CD14-positive monocyte (primary cell): ENCODE results near the gene CLSTN3. TPM values are rescaled to one million over a fixed set of nuclear protein-coding genes. Genes with fewer than 3 reads are reported as not detected.

Source experiments
- DNase-seq, 3 donors: peaks; one replicate each; pipeline ENCODE4 v3.0.0-alpha.2; 2011 to 2022
- H2AFZ ChIP-seq: 2 replicates; pipeline ENCODE4 v1.6.0; 2012; ENCODE audit warnings: mild to moderate bottlenecking, low read depth, low read length, inconsistent platforms; ENCODE audit not compliant: insufficient read depth, poor library complexity, severe bottlenecking
- H3K27ac ChIP-seq, 2 donors: 1 replicate in 1 of 2; 2 replicates in 1 of 2; pipeline ENCODE4 v1.5.1; 2012 to 2013; ENCODE audit warnings: low read length in 2 of 2, control low read depth in 1 of 2, inconsistent platforms in 1 of 2, low read depth in 1 of 2, mild to moderate bottlenecking in 1 of 2
- H3K27me3 ChIP-seq, 2 donors: one replicate each; pipeline versions ENCODE4 v1.6.0 to v1.6.1; 2011 to 2013; ENCODE audit warnings: low read length in 2 of 2; ENCODE audit not compliant: control insufficient read depth in 2 of 2, insufficient read depth in 2 of 2
- H3K36me3 ChIP-seq, 2 donors: replicated peaks in 1 of 2; 1 replicate in 1 of 2; 2 replicates in 1 of 2; pipeline versions ENCODE4 v1.5.1 to v1.6.1; 2012 to 2013; ENCODE audit warnings: low read length in 2 of 2, control low read depth in 1 of 2, inconsistent platforms in 1 of 2, mild to moderate bottlenecking in 1 of 2; ENCODE audit not compliant: insufficient read depth in 2 of 2, control insufficient read depth in 1 of 2
- H3K4me1 ChIP-seq, 2 donors: 1 replicate in 1 of 2; 2 replicates in 1 of 2; pipeline versions ENCODE4 v1.5.1 to v1.6.1; 2012 to 2013; ENCODE audit warnings: low read length in 2 of 2, control low read depth in 1 of 2, inconsistent platforms in 1 of 2, mild to moderate bottlenecking in 1 of 2, moderate library complexity in 1 of 2; ENCODE audit not compliant: insufficient read depth in 2 of 2, control insufficient read depth in 1 of 2
- H3K4me2 ChIP-seq: replicated peaks from 2 replicates; pipeline ENCODE3; 2012; ENCODE audit warnings: low read length, moderate library complexity, mild to moderate bottlenecking; ENCODE audit not compliant: poor library complexity, severe bottlenecking; ENCODE audit errors: extremely low read depth
- H3K4me3 ChIP-seq, 3 experiments: fragments of 200-600 bp in 1 of 3; sonication (generic) in 1 of 3; replicated peaks in 1 of 3; 1 replicate in 2 of 3; 2 replicates in 1 of 3; pipeline ENCODE4 v1.5.1; 2011 to 2013; ENCODE audit warnings: low read length in 3 of 3, mild to moderate bottlenecking in 3 of 3, control low read depth in 2 of 3, low read depth in 2 of 3, inconsistent platforms in 1 of 3, moderate library complexity in 1 of 3
- H3K79me2 ChIP-seq: 2 replicates; pipeline ENCODE4 v1.6.0; 2012; ENCODE audit warnings: mild to moderate bottlenecking, control low read depth, inconsistent platforms, low read length, moderate library complexity; ENCODE audit not compliant: insufficient read depth
- H3K9ac ChIP-seq: 2 replicates; pipeline ENCODE4 v1.6.0; 2017; ENCODE audit warnings: low read length, mild to moderate bottlenecking; ENCODE audit not compliant: insufficient read depth, poor library complexity, severe bottlenecking
- H3K9me3 ChIP-seq, 2 donors: replicated peaks in 1 of 2; 1 replicate in 1 of 2; 2 replicates in 1 of 2; pipeline versions ENCODE4 v1.5.1 to v1.6.1; 2012 to 2013; ENCODE audit warnings: low read length in 2 of 2, control low read depth in 1 of 2; ENCODE audit not compliant: control insufficient read depth in 1 of 2, insufficient read depth in 1 of 2
- H4K20me1 ChIP-seq: 2 replicates; pipeline ENCODE4 v1.6.0; 2012; ENCODE audit warnings: mild to moderate bottlenecking, low read length, control low read depth, moderate library complexity; ENCODE audit not compliant: insufficient read depth
- H3K27ac Mint-ChIP-seq, 7 donors: one replicate each; pipeline ENCODE4 v1.8.0; 2020; ENCODE audit warnings: mild to moderate bottlenecking in 7 of 7, mixed read lengths in 7 of 7, moderate library complexity in 6 of 7, inconsistent platforms in 2 of 7
- H3K27me3 Mint-ChIP-seq, 3 donors: one replicate each; pipeline ENCODE4 v1.8.0; 2021 to 2022; ENCODE audit warnings: low read depth in 3 of 3, mild to moderate bottlenecking in 3 of 3, mixed read lengths in 3 of 3, moderate library complexity in 3 of 3, inconsistent platforms in 1 of 3
- H3K36me3 Mint-ChIP-seq, 2 donors: one replicate each; pipeline ENCODE4 v1.8.0; 2020; ENCODE audit warnings: mixed read lengths in 2 of 2, inconsistent platforms in 1 of 2, mild to moderate bottlenecking in 1 of 2
- H3K4me1 Mint-ChIP-seq: one replicate; pipeline ENCODE4 v1.8.0; 2020; ENCODE audit warnings: mild to moderate bottlenecking, mixed read lengths
- H3K4me3 Mint-ChIP-seq, 2 donors: one replicate each; pipeline ENCODE4 v1.8.0; 2020; ENCODE audit warnings: mild to moderate bottlenecking in 2 of 2, mixed read lengths in 2 of 2, moderate library complexity in 1 of 2
- H3K9me3 Mint-ChIP-seq, 7 donors: one replicate each; pipeline ENCODE4 v1.8.0; 2020 to 2022; ENCODE audit warnings: mixed read lengths in 7 of 7, mild to moderate bottlenecking in 6 of 7, moderate library complexity in 6 of 7, inconsistent platforms in 2 of 7
- CTCF ChIP-seq: fragments of 200-600 bp; IDR thresholded peaks from one replicate; pipeline ENCODE4 v1.8.0; 2022; ENCODE audit warnings: antibody characterized with exemption, mild to moderate bottlenecking
- WGBS: methylation state at CpG from one replicate; pipeline ENCODE4 v1.1.5; 2013; ENCODE audit warnings: missing lambda C conversion rate; ENCODE audit not compliant: insufficient coverage; 5-methylcytosine and 5-hydroxymethylcytosine counted together
- intact Hi-C, 2 donors: fragments of 100-400 bp; cut with micrococcal nuclease; formaldehyde crosslinking; loops; one replicate each; pipeline versions ENCODE4 v1.15.0 to v1.15.1; 2023
- polyA plus RNA-seq, 3 donors: library from polyadenylated mRNA; depleted of rRNA in 1 of 3; unstranded in 2 of 3; stranded (reverse) in 1 of 3; fragments of 300-500 nt in 2 of 3; fragments of >200 nt in 1 of 3; fragmentation: Illumina TruSeq in 2 of 3; gene quantifications; 1 replicate in 2 of 3; 2 replicates in 1 of 3; pipeline ENCODE4 v1.2.3, GENCODE V29; 2012 to 2021

Gene CLSTN3
- polyA plus RNA-seq, 3 donors, result 13.7 TPM; not detected in 2

GRCh38 chr12:7131502-7131866 lies 1.3 kb downstream of the CLSTN3 start:
- peaks cover 26 to 27% of the 10 kb centered on the region in 2 donors for H3K4me1 ChIP-seq
- DNase-seq, result no peak
- H4K20me1 ChIP-seq, result no peaks in the 10 kb centered on the region
- Mint-ChIP-seq H3K9me3 (peaks cover 0 to 17% (median 6%) of the 10 kb centered on the region in 7 donors), H3K27ac (peak overlapping the region in 3 of 7 donors; percentile 21 to 82 (median 44)), H3K36me3 (peaks cover 30 to 40% of the 10 kb centered on the region in 2 donors), H3K4me1 (peaks cover 31% of the 10 kb centered on the region), H3K4me3 (peak overlapping the region in 1 of 2 donors; percentile 91), H3K27me3 (peaks cover 44 to 51% (median 45%) of the 10 kb centered on the region in 3 donors)
- H3K27ac ChIP-seq, result no peak overlapping the region
- no peaks in the 10 kb centered on the region for H3K79me2 ChIP-seq
- H3K36me3 ChIP-seq, result peaks cover 6% of the 10 kb centered on the region in 2 donors
- peak overlapping the region; percentile 81 for H3K4me2 ChIP-seq
- no peak overlapping the region for H3K4me3 ChIP-seq
- H3K27me3 ChIP-seq, result peaks cover 19 to 43% of the 10 kb centered on the region in 2 donors
- peak overlapping the region; percentile 72 for H2AFZ ChIP-seq
- no peak overlapping the region for H3K9ac ChIP-seq
- intact Hi-C loops, result no loop called here
- TF ChIP-seq CTCF, result no peak
- WGBS, result no CpG with 5 or more reads among the region's 7 CpGs
- H3K9me3 ChIP-seq, result no peaks in the 10 kb centered on the region

- DNase-seq, result no peak
- Histone ChIP-seq H3K9ac (no peak overlapping the region), H3K4me3 (no peak overlapping the region), H3K4me2 (no peak overlapping the region), H3K27me3 (peaks cover 16 to 24% of the 10 kb centered on the region in 2 donors), H3K4me1 (peaks cover 21 to 26% of the 10 kb centered on the region in 2 donors), H3K36me3 (peaks cover 12 to 14% of the 10 kb centered on the region in 2 donors), H3K9me3 (no peaks in the 10 kb centered on the region), H4K20me1 (no peaks in the 10 kb centered on the region), H3K27ac (no peak overlapping the region), H2AFZ (no peak overlapping the region), H3K79me2 (no peaks in the 10 kb centered on the region)
- intact Hi-C loops, result no loop called here
- Mint-ChIP-seq H3K27ac (peak overlapping the region in 1 of 7 donors; percentile 84), H3K27me3 (peaks cover 25 to 33% (median 30%) of the 10 kb centered on the region in 3 donors), H3K4me1 (peaks cover 27% of the 10 kb centered on the region), H3K9me3 (peaks cover 0 to 17% (median 6%) of the 10 kb centered on the region in 7 donors), H3K36me3 (peaks cover 28 to 40% of the 10 kb centered on the region in 2 donors), H3K4me3 (no peak overlapping the region)
- 98% methylated on average over 11 of the region's 12 CpGs for WGBS
- TF ChIP-seq CTCF, result no peak
These were observed 4.4 kb downstream of the CLSTN3 start for GRCh38 chr12:7134396-7135166.
